Liver (tissue), 3 donors: ENCODE data around the gene KRTDAP.

Experiments used
- GABPA ChIP-seq, 2 donors: IDR thresholded peaks in 1 of 2; conservative IDR thresholded peaks in 1 of 2; 2 replicates each; pipeline ENCODE4 v1.6.1; 2016; ENCODE audit warnings: antibody characterized with exemption in 2 of 2, mild to moderate bottlenecking in 1 of 2, moderate library complexity in 1 of 2
- SP1 ChIP-seq: IDR thresholded peaks from 2 replicates; pipeline ENCODE4 v1.6.1; 2018; ENCODE audit warnings: antibody characterized with exemption, mild to moderate bottlenecking
- TAF1 ChIP-seq: conservative IDR thresholded peaks from 2 replicates; pipeline ENCODE4 v1.6.1; 2016; ENCODE audit warnings: antibody characterized with exemption, mild to moderate bottlenecking
- YY1 ChIP-seq: IDR thresholded peaks from 2 replicates; pipeline ENCODE4 v1.6.1; 2016; ENCODE audit warnings: antibody characterized with exemption, mild to moderate bottlenecking
- TF ChIP-seq, protein P1 (sequence below): fragments of 150-350 bp; IDR thresholded peaks from 2 replicates; pipeline ENCODE4 v1.5.1; 2017; ENCODE audit warnings: improper control_type of control experiment, low read depth, low read length; ENCODE audit not compliant: missing input control
- TF ChIP-seq, protein P2 (sequence below): IDR thresholded peaks from 2 replicates; pipeline ENCODE4 v1.6.1; 2016; ENCODE audit warnings: antibody characterized with exemption, mild to moderate bottlenecking
- donor health status: healthy.
- donor health status: healthy.

DNA sequence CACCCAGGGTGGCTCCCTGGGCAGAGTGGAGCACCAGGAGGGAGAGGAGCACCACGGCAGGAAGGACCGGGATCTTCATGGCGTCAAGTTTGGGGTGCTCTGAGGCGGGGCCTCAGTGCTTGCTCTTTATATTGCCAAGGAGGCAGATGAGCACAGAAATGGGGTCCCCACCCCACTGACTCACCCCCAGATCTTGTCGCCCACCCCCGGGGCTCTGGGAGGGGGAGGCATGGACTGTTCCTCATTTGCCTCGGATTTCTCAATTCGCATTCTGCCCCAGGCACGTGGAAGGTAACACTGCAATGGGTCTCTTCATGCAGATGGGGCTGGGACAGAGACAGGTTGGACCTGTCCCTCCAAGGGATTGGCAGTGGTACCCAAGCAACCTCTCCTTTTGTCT is at the start of gene KRTDAP:
- TF ChIP-seq, protein P1, sequence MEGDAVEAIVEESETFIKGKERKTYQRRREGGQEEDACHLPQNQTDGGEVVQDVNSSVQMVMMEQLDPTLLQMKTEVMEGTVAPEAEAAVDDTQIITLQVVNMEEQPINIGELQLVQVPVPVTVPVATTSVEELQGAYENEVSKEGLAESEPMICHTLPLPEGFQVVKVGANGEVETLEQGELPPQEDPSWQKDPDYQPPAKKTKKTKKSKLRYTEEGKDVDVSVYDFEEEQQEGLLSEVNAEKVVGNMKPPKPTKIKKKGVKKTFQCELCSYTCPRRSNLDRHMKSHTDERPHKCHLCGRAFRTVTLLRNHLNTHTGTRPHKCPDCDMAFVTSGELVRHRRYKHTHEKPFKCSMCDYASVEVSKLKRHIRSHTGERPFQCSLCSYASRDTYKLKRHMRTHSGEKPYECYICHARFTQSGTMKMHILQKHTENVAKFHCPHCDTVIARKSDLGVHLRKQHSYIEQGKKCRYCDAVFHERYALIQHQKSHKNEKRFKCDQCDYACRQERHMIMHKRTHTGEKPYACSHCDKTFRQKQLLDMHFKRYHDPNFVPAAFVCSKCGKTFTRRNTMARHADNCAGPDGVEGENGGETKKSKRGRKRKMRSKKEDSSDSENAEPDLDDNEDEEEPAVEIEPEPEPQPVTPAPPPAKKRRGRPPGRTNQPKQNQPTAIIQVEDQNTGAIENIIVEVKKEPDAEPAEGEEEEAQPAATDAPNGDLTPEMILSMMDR = no peak
- TF ChIP-seq, protein P2, sequence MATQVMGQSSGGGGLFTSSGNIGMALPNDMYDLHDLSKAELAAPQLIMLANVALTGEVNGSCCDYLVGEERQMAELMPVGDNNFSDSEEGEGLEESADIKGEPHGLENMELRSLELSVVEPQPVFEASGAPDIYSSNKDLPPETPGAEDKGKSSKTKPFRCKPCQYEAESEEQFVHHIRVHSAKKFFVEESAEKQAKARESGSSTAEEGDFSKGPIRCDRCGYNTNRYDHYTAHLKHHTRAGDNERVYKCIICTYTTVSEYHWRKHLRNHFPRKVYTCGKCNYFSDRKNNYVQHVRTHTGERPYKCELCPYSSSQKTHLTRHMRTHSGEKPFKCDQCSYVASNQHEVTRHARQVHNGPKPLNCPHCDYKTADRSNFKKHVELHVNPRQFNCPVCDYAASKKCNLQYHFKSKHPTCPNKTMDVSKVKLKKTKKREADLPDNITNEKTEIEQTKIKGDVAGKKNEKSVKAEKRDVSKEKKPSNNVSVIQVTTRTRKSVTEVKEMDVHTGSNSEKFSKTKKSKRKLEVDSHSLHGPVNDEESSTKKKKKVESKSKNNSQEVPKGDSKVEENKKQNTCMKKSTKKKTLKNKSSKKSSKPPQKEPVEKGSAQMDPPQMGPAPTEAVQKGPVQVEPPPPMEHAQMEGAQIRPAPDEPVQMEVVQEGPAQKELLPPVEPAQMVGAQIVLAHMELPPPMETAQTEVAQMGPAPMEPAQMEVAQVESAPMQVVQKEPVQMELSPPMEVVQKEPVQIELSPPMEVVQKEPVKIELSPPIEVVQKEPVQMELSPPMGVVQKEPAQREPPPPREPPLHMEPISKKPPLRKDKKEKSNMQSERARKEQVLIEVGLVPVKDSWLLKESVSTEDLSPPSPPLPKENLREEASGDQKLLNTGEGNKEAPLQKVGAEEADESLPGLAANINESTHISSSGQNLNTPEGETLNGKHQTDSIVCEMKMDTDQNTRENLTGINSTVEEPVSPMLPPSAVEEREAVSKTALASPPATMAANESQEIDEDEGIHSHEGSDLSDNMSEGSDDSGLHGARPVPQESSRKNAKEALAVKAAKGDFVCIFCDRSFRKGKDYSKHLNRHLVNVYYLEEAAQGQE = no peak
- TF ChIP-seq SP1 (no peak), TAF1 (no peak), YY1 (no peak), GABPA (IDR thresholded peaks at IDR 0.05 in 1 of 2, conservative IDR thresholded peaks at IDR 0.05 in 1 of 2) (no peak)
